Measurements from ENCODE around the gene KCNK18.

Gene KCNK18

DNA sequence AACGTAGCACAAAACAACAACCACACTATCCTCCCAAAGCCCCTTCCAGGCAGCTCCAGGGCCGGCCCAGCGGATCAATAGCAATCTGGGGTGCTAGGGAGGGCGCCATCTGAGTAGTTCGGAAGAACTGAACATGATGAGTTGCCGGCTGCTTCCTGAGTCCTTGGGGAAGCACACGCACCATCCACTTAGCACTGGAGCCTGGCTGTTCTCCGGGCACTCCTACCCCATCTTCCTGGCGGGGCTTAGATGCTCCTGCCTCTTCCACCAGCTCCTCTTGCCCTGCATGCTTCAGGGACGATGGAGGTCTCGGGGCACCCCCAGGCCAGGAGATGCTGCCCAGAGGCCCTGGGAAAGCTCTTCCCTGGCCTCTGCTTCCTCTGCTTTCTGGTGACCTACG lies at the start of gene KCNK18:
Gene KCNK18, plus strand, starts transcription at position 301 of the 400 bp plus-strand sequence. Its CDS starts 0 bp downstream, at position 301.
- DNase-seq (ENCODE audit: low spot score): no peak

DNA sequence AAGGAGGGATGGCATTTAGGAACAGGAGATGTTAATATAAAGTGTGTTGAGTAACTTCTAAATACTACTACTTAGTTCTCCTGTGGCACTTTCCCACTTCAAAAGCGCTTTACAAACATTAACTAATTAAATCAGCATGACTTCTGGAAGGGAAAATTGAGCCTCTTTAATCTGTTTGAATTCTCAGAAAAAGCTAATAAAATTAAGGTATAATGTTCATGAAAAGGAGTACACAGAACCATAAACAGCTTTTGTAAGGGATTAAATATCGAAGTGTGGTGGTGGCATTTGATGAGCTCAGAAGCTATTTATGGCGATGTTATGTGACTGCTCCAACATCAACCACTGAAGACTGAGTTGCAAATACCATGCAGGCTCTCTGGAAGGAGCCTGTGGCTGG lies 49.0 kb upstream of the KCNK18 start:
- DNase-seq (ENCODE audit: low spot score): no peak

DNA sequence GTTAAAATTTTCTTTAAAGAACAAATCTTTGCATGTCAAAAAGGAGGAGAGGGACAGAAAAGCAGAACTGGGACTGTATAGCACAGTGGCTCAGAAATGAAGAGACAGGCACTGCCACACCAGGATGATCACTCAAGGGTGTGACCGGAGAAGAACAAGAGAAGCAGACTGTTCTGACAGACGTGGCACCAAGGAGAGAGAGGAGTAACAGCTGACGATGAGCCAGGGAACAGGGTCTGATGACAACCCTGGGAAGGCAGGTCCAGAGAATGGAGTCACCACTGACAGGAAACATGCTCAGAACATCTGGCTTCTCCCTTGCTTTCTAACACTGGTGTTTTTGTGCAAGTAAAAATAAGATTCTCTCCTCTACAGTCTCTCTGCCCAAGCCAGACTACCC lies 44.6 kb upstream of the KCNK18 start:
- no peak for DNase-seq (ENCODE audit: low spot score)

DNA sequence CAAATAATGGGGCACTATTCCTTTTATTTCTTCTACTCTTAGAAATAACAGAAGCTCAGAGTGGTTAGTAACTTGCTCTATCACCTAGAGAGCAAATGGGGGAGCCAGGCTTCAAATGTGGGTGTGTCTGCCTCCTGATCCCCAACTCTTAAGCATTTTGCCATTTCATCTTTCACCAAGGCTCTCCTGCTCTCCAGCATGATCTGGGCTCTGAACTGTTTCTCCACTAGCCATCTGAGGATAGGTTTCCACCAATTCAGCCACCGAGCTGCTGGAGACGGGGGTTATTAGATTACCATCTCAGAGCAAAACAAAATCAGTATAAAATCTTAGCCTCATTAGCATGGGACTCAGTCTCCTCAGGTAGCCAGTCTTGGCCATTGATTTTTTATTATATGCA lies 39.0 kb upstream of the KCNK18 start:
- DNase-seq (ENCODE audit: low spot score): no peak

DNA sequence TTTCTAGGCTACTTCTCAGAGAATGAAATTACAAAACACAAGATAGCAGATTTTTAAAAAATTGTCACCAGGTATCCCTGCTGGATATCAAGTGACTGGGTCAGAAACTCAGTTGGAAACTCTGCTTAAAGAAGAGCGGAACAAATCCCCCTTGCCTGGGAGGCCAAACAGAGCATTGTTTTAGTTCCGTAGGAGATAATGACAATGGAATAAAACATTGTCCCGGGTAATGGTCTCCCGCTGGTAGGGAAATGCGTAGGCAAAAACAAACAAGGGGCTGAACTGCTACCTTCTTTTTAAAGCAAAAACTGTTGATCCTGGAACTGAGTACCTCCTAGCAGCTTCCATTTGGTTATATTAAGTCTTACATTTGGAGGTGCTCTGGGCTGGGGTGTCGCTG lies 37.9 kb upstream of the KCNK18 start:
- DNase-seq (ENCODE audit: low spot score): no peak

GRCh38 chr10:117160567-117160966 lies 36.7 kb upstream of the KCNK18 start:
- DNase-seq (ENCODE audit: low spot score): no peak

DNA sequence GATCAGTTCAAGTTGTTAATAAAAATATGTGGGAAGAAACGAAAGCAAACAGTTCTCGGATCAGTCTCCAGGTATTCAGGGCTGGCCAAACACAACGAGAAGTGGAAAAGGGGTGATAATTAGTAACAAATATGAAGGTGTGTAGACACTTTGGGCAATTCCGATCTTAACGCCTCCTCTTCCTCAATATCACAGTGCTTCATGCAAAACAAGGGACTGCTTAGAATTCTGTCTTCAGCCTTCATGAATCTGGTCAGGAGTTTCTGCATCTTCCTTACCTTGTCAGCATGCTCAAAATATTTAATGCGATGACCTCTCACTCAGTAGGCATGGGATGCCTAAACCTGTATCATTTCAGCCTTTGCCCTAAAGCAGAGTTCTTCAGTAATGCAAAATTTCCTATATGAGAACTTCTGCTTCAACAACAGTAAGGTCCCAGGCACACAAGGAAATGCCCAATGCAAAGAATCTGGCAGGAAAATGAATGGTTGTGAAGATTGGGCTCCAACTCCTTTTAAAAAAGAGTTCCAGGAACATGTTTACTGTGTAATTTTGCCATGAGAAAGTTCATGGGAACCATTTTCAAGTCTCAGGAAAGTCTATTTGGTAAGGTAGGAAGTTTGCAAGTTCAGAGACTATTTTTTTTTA lies 35.8 kb upstream of the KCNK18 start:
- no peak for DNase-seq (ENCODE audit: low spot score)

DNA sequence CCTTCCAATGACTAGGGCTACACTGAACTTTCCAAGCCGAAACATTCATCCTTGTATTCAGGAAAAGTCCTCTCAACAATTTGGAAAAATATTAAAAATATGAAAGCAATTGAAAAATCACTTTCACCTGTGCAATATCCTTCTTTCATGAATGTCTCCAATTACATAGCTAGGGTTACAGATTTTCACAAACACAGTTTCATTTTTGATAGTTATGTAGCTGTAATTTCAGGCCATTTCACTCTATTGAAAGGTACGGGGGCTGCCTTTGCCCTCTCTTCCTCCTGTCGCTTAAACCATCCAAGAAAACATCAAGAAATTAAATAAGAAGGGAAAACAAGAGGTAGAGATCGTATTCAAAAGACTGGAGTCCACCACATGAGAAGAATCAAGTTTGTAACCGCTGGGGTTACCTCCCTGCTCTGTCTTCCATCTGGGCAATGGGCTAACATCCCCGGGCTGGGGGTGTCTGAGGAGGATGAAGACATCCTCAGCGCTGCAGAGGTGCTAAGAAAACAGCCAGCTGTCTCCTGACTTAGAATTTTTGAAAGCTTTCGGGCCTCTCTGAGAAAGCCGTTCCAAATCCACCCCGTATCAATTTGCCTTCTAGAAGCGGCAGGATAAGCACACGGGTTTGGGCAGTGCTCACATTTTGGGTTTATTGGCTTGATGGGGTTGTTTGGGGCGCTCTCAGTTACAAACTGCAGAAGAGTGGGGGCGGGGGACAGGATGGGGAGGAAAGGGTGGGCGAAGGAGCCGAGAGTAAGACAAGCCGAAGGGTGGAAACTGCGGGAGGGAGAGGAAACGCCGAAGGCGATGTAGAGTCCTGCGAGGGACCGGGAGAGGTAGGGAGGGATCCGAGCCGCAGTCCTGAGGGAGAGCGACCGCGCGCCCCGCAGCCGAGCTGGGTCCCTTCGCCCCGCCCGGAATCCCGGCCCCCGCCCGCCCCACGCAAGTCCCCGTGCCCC lies 34.9 kb upstream of the KCNK18 start:
- no peak for DNase-seq (ENCODE audit: low spot score)

- no peak for DNase-seq (ENCODE audit: low spot score)
These were observed 34.0 kb upstream of the KCNK18 start for GRCh38 chr10:117163061-117163953.

- no peak for DNase-seq (ENCODE audit: low spot score)
These were observed 33.2 kb upstream of the KCNK18 start for GRCh38 chr10:117163954-117164548.

DNA sequence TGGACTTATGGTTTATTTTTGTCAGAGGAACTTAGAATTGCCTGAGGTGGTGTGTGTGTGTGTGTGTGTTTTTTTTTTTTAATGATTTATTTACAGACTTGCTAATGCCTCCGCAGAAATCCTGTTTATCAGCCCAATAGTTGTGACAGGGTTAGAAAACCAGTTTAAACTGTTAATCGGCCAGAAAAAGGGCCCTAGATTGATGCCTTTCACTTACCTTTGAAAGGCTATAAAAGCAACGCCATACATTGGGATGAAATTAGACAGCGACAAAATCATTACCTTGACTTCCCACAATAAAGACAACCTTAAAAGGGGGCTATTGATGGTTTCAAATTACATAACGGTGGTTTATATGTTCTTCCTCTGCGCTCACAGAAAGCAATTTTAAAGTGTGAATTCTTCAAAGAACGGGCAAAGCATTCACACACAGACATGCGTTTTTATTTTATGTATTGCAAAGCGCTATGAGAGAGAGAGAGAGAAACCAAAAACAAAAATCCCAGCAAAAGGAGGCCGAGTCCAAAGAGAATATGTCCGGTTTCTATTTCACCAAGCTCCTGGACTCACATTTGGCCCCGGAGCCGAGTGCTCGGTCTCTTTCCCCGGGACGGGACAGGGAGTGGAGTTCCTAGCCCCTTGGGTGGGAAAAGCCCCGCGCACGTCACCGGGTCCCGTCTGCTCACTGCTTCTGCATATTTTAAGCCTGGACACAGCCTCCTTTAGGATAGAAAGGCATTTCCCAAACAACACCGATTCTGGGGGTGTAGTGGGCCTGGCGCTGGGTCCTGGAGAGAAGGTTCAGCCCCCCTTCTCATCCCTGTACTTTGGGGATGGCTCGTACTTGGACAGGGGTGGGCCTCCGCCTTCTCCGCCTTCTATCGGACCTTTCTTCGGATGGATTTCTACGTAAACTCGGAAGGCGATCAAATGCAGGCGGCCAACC lies 32.4 kb upstream of the KCNK18 start:
- no peak for DNase-seq (ENCODE audit: low spot score)

DNA sequence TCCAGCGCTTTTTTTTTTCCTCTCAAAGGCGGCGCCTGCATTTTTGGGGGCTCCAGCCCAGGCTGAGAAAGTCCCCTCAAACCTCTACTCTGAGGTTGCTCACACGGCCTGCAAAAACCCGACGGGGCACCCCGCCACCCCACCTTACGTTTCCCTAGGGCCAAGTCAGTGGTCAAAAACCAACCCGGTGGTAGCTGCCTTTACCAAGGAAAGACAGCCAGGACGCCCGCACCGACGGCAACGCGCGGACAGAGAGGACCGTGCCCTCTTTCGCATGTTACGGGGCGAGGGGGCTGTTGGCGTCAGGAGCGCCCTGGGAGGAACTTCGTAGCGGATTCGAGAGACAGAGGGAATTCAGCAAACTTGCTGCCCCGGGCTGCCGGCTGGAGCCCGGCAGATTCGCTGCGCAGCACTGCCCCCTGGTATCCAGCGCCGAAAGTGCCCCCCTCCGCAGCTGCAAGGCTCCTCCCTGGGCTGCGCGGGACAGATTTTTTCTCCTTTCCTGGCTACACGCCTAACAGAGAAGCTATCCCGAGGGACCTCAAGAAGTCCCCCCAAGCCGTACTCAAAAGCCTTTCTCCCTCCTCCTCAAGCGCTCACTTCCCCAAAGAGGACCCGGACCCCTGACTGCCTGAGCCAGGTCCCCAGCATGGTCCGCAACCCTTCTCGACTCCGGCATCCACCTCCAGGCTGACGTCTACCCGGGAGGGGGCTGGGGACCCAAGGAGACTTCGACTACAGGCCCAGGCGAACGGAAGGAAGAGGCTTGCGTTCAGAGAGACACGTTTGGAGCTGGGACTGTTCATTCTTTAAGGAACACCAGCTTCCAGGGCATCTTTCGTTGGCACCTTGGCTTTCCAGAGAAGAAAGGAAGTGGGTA lies 31.5 kb upstream of the KCNK18 start:
- DNase-seq (ENCODE audit: low spot score): peak; percentile 36

DNA sequence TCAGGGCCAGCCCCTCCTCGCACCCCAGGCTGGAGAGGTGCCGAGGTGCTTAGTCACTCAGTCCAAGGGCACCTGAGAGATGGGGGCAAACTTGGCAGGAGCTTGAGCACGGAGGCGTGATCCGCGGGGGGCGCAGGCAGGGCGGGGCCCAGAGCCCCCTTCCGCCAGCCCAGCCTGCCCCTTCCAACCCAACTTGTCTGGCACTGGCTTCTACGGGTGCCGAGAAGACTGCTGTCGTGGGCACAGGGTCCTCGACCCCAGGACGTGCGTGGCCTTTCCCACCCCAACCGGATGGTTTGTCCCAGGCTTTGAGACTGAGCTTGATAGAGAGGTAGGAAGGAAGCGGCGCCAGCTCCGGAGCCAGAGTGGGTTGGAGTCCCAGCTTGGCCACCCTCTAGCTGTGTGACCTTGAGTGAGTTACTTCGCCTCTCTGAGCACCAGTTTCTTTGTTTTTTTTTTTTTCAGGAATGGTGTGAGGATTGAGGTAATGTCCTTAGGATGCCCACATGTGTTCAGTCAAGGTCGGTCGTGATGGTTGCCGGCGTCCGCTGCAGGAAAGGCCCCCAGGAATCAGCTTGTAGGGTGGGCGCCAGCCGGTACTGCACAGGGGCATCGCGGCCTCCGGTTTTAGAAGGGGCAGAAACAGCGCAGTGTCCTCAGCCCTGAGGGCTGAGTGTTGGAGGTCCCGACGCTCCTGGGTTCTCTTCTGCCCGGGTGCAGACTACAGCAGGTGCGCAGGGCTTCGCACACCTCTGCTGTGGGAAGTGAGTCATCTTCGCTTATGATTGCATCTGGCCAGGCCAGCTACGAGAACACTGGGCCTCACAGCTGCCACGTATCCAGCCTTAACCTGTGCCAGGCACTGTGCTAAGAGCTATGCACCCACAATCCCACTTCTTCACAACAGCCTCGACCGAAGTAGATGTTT lies 30.6 kb upstream of the KCNK18 start:
- no peak for DNase-seq (ENCODE audit: low spot score)

- no peak for DNase-seq (ENCODE audit: low spot score)
These were observed 29.9 kb upstream of the KCNK18 start for GRCh38 chr10:117167346-117167788.

- peak; percentile 65 for DNase-seq (ENCODE audit: low spot score)
These were observed 29.3 kb upstream of the KCNK18 start for GRCh38 chr10:117167789-117168674.

DNA sequence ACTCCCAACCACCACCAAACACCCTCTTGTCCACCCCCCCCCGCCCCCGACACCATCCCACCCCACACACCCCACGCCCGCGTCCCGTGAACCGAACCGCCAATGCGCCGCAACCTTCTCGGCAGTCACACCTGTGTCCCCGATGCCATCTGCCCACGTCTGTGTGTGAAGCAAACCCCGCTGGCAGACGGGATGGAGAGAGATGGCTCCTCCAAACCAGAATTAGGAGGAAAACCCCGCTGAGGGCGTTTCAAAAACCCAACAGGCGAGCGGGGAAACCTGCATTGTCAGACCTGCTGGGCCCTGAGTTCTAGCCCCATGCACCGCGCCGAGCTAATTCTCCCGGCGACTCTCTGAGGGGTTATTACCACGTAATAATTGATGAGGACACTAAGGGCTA lies 28.6 kb upstream of the KCNK18 start:
- no peak for DNase-seq (ENCODE audit: low spot score)

GRCh38 chr10:117169480-117169879 lies 27.8 kb upstream of the KCNK18 start:
- DNase-seq (ENCODE audit: low spot score): no peak

Measured in LoVo (cell line).